Stimulated activated CD8-positive, alpha-beta memory T cell treated with anti-CD3 and anti-CD28 coated beads, Interleukin-12 subunit alpha, Interleukin-12 subunit beta, amount 100 ng/mL, for 4 hours (primary cell): Measurements from ENCODE around the gene PLCL2.

Experiments
- DNase-seq: peaks from one replicate; pipeline ENCODE4 v3.0.0-alpha.2; 2020; ENCODE audit warnings: low read depth

Gene PLCL2

GRCh38 chr3:17011728-17012338 lies 127.1 kb downstream of the PLCL2 start:
- no peak for DNase-seq

- DNase-seq: no peak
Observed at GRCh38 chr3:17013050-17013449, 128.3 kb downstream of the PLCL2 start.

- DNase-seq: no peak
Observed at GRCh38 chr3:17013571-17013970, 128.8 kb downstream of the PLCL2 start.

GRCh38 chr3:17014284-17014683 lies 129.5 kb downstream of the PLCL2 start:
- no peak for DNase-seq

GRCh38 chr3:17014709-17015108 lies 130.0 kb downstream of the PLCL2 start:
- no peak for DNase-seq

- DNase-seq: no peak
Observed at GRCh38 chr3:17021614-17022013, 136.9 kb downstream of the PLCL2 start.

- DNase-seq: peak; percentile 29
Observed at GRCh38 chr3:17023006-17023664, 138.4 kb downstream of the PLCL2 start.

GRCh38 chr3:17025594-17026139 lies 140.9 kb downstream of the PLCL2 start:
- no peak for DNase-seq

- no peak for DNase-seq
Observed at GRCh38 chr3:17027318-17027717, 142.6 kb downstream of the PLCL2 start.

GRCh38 chr3:17028363-17028762 lies 143.6 kb downstream of the PLCL2 start:
- no peak for DNase-seq

GRCh38 chr3:17030438-17030837 lies 145.7 kb downstream of the PLCL2 start:
- DNase-seq: no peak

GRCh38 chr3:17030956-17031652 lies 146.3 kb downstream of the PLCL2 start:
- no peak for DNase-seq

- DNase-seq: no peak
Observed at GRCh38 chr3:17032407-17033034, 147.8 kb downstream of the PLCL2 start.

- DNase-seq: no peak
Observed at GRCh38 chr3:17033516-17034168, 148.9 kb downstream of the PLCL2 start.

GRCh38 chr3:17035033-17035432 lies 150.3 kb downstream of the PLCL2 start:
- no peak for DNase-seq

- DNase-seq: no peak
Observed at GRCh38 chr3:17035966-17036365, 151.2 kb downstream of the PLCL2 start.

GRCh38 chr3:17038141-17038540 lies 153.4 kb downstream of the PLCL2 start:
- DNase-seq: no peak

GRCh38 chr3:17038900-17039553 lies 154.3 kb downstream of the PLCL2 start:
- no peak for DNase-seq

GRCh38 chr3:17039594-17039993 lies 154.8 kb downstream of the PLCL2 start:
- DNase-seq: no peak

- no peak for DNase-seq
Observed at GRCh38 chr3:17040322-17040989, 155.7 kb downstream of the PLCL2 start.

- no peak for DNase-seq
Observed at GRCh38 chr3:17040990-17041377, 156.2 kb downstream of the PLCL2 start.
